Smooth muscle cell of the brain vasculature (primary cell): ENCODE results near the gene SNX9.
"Not testable (repeated sequence)": the region's sequence is repeated elsewhere in the genome, so short reads cannot be mapped to it uniquely, and the experiment has no call there.

Source experiments
- DNase-seq: peaks from one replicate; pipeline ENCODE4 v3.0.0-alpha.2; 2012; ENCODE audit warnings: low read depth, low spot score

SNX9 gene

DNA sequence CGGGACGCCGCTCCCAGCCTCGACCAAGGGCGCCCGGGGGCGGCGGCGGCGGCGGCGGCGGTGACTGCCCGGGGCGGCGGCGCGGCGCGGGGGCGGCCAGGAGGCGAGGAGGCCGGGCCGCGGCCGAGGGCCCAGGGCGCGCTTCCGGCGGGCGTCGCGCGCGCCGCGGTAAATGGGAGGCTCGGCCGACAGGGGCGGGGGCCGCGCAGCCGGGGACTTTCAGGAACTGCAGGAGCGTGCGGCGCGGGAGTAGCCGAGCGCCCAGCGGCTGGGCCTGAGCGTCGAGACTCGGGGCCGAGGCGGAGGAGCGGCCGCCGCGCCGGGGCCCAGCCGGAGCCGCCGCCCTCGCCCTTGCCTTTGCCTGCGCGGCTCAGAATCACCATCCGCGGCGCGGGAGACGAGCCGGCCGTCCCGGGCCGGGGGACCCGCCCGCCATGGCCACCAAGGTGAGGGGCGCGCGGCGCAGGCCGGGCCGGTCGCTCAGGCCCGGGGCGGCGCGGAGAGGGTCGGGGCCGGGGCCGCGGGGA, at the start of gene SNX9:
Gene SNX9, plus strand, starts transcription at position 246 of the 527 bp plus-strand sequence. Its CDS starts 189 bp downstream, at position 435.
- DNase-seq, result no peak

DNA sequence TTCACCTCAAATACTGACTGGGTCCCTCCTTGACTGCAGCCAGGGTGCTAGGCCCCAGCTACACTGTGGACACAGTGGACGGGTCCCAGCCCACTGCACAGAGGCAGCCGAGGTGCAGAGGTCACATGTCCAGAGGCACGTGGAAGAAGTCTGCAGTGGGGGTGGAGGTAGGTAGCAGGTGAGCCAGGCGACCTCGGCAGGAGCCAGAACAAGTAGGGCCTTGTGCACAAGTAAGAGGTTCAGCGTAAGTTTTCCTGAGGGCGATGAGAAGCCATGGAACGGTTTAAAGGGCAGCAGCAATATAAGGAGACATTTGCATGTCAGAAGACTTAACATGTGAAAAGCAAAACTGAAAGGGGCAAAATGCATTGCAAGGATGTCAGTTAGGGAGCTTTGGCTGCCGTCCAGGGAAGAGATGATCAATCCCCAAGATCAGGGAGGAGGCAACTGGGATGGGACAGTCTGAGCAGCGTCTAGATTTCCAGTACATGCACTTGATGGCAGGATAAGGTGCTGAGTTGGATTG, 49.7 kb upstream of the SNX9 start:
- no peak for DNase-seq

DNA sequence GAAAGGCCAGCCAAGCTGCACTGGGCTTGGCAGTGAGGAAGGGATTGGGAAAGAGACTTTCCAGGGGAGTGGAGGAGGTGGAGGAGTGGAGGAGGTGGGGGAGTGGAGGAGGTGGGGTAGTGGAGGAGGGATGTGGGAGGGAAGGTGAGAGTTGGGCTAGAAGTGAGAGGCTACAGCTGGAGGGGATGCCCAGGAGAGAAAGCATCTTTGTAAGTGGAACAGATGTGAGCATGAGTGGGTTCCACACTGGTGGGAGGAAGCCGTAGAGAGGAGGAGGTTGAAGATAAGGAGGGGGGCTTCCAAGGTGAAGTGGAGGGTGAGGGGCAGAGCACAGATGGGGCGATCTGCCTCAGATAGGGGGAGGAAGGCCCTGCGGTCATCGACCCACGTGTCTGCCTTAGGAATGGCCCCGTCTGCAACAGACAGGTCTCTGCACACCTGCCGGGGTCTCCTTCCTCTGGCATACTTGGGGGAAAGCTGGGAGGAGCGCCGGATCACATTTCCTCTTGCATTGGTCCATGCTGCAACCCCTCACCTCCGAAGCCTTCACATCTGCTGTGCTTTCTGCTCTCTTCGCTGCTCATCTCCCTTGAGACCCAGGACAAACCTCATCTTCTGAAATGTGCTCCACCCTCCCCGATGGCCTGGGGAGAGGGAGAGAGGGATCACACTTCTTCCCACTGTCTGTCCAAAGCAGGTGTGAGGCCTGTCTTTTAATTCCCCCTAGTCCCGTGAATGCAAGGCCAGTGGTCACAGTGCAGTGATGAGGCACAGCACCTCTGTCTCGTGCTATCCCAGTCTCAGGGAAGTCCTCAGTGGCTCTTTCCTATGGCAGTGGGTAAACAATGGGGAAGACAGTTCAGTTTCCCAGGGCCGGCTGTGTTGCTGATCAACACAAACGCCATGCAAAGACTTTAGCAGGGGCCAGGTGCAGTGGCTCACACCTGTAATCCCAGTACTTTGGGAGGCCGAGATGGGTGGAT, 48.6 kb upstream of the SNX9 start:
- no peak for DNase-seq

DNA sequence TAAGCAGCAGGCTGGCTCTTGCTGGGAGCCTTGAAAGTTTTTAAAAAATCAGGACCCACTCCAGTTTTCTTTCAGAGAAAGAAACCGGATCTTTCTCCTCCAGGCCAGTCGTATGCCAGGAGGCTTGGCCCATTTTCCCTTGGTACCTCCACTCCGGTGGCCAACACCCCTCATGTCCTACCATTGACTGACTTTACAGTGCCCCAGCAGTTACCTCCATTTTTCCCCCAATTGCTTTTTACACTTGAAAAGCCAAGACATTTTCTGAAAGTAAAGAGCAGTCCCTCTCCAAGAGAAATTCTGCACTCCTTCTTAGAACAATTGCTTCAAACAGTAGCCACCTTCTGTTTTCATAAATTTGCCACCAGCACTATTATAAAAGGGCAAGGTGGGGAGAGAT, 47.7 kb upstream of the SNX9 start:
- DNase-seq, result no peak

DNA sequence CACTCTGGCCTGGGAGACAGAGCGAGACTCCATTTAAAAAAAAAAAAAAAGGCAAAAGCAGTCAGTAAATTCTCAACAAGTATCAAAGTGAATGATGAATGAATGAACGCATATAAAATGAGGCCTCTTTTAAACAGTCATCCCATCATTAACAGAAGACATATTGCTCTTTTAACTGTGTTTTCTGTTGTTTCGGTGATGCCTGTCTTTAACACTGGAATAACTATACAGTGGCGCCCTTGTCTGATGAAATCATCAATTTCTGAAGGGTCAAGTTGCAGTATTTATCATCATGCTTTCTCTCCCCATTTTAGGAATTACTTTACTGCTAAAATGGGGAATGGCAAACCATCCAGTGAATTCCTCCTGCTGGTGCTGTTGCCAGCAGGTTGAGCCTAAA, 45.7 kb upstream of the SNX9 start:
- DNase-seq, result no peak

DNA sequence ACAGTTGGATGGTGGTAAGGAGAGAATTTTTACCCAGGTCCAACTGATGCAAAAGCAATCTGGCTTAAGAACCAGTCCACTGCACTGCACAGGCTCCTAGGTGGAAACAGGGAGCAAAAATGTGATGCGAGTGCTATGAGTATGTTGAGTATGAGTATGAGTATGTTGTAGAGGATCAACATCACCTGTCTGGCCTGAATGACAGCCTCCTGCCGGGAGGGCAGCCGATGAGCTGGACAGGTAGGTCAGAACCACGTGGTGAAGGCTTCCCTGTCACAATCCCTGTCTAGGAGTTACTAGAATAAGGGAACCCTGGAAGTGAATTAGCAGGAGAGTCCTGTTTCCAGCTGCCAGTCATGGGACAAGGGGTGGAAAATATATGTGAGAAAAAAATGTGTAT, 44.3 kb upstream of the SNX9 start:
- no peak for DNase-seq

DNA sequence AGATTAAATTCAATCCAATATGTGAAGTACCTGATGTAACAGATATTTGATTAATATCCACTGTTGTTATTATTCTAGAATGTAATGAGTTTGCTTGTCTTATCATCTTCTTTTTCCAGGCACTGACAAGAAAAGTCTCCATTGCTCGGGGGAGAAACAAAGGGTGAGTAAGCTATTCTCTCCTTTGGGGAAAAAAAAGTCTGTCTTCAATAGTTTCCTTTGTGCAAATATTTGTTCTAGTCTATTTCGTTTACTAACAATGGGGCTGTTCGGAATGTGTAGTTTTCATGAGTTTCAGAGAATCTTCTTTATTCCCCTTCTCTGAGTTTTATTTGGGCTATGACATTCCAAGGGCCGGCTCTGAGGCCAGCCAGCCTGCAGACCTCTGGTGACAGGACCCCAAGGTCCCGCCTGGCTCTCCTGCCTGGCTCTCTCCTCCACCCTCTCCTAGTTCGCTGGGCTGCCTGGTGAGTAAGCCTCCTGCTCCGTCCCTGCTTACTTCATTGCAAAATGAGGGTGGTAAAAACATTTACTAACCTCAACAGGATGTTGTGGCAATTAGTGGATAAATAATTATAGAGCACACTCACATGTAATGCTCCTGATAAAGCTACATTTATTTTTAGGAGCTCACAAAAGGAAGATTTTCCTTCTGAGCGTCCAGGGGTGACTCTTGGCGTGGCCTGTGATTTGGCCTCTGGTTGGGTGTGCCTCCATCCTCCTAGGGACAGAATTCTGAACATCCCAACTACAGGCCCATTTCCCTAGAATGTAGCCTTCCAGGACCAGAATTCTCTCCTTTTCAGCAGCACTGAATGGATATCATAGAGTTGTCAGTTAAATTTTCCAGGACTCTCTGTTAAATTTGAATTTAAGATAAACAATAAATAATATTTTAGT, 43.1 kb upstream of the SNX9 start:
- no peak for DNase-seq

DNA sequence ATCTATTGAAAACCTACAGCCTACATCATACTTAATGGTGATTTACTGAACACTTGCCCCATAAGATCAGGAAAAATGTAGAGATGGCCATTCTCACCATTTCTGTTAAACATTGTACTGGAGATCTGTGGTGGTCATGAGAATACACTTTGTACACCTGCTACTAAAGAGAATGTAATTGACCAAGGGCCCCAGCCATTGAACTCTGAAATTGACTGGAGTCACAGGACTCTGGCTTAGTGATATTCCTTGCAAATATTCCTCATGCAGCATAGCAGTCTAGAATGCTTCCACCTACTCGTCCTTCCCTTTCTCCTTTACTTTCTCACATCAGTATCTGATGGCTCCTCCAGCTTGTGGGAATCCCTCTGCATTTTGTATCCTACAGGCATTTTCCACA, 37.4 kb upstream of the SNX9 start:
- no peak for DNase-seq

DNA sequence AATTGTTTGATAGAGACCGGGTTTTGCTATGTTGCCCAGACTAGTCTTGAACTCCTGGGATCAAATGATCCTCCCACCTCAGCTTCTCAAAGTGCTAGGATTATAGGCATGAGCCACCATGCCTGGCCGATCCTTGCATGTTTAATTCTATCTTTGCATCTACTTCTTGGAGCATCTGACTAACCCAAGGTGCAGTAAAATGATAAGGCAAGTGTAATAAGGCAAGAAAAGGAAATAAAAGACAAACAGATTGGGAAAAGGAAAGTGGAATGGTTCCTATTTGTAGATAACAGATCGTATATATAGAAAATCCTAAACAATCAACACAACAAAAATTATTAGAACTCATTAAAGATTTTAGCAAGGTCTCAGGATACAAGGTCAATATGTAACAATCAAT, 36.8 kb upstream of the SNX9 start:
- DNase-seq, result no peak

DNA sequence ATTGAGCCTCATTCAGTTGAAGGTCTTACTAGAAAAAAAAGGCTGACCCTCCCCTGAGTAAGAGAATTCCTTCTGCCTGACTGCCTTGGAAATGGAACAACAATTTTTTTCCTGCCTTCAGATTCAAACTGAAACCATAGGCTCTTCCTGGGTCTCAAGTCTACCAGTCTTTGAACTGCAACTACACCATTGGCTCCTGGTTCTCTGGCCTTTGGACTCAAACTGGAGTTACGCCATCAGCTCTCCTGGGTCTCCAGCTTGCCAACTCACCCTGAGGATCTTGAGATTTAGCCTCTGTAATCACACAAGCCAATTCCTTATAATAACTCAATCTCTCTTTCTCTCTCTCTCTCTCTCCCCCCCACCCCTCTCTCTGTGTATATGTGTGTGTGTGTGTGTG, 36.0 kb upstream of the SNX9 start:
- no peak for DNase-seq

DNA sequence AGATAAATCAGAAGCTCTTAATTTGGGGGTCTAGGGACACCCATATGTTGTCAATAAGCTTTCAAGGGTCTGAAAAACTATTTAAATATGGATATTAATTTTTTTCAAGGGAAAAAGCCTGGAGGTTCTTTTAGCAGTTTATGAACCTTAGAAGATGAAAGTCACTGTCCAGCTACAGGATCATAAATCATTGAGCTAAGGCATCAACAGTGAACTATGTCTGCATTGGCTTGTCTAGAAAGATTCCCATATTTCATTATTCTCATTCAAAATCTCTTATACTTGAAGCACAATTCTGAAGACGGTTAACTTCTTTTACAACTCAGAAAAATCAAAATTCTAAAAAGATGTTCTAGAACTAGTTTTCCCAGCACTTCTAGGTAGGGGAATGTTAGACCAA, 34.9 kb upstream of the SNX9 start:
- DNase-seq, result no peak

DNA sequence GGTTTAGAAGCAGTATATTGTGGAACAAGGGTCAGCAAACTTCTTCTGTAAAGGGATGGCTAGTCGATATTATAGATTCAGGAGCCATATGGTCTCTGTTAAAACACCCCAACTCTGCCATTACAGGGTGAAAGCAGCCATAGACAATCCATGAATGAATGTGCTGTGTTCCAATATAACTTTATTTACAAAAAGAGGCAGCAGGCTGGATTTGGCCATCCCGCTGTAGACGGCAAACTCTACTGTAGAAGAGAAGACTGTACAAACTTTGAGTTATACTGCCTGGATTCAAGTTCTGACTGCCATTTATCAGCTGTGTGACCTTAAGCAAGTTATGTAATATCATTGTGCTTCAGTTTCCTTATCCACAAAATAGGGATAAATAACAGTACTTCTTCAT, 33.7 kb upstream of the SNX9 start:
- no peak for DNase-seq

DNA sequence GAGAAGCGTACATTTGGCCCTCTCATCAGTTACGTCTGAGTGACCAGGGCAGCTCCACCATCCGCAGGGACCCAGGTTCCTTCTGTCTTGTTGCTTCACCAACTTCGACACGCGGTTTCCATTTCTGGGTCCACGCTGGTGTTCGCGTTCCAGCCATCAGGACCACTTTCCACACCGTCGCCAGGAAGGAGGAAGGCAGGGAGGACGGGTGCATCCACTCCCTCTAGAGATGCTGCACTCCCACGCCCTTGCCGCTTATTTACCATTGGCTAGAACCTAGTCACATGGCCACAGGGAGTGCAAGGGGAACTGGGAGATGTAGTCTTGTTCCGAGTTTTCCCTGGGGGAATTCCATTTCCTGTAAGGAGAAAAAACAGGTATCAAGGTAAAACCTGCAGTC, 33.2 kb upstream of the SNX9 start:
- DNase-seq, result no peak

DNA sequence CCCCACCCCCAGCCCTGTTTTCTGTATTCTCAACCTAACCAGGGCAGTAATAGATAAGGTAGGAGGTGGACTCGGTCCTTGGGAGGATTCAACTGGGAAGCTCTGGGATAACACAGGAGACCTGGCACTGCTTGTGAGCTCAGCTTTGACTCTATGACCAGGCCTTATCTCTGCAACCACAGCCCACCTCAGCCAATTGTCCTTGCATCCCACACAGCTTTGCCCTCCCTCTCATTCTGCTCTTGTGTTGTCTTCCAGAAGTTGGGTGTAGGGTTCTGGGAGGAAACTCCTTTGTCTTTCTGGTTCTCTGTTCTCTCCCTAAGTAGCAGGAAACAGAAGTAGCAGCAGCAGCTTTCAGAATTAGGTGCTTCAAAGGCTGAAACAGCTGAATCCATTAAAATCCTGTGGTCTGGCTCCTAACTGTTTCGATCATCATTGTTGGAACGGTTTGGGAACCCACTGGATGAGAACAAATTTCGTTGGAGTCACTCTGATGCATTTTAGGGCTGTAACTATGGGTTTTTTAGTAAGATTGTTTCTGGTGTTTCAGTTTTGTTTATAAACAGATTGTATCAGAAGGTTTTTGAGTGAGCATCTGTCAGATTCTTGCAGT, 32.4 kb upstream of the SNX9 start:
- DNase-seq, result no peak

DNA sequence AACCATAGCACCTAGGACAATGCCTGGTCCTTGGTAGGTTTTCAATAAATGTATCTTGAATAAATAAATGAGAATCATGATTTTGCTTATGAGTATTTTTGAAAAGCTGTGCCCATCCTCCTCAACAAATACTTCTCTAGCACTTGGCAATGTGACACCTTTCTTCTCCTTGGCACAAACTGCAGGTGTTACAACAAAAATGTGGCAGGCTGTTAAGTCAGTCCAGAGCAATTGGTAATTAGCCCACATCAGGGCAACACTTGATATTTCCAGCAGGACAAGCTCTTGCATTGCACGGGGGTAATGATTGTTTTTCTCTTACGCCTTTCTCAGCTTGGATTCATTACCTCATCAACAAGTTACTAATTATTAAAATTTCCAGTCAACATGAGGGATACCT, 31.6 kb upstream of the SNX9 start:
- DNase-seq, result no peak

DNA sequence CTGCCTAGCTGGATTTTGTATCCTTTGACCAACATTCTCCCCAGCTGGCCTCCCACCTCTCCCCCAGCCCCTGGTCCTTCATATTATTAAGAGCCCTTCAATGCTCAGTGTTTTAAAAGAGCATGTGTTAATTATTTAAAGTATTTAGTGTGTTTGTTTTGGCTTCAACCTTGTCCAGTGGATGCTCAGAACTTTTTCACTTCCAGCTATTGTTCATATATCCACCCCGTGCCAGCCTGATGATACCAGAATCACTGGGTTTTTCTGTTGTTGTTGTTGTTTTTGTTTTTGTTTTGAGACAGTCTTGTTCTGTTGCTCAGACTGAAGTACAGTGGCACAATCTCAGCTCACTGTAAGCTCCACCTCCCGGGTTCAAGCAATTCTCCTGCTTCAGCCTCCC, 30.4 kb upstream of the SNX9 start:
- DNase-seq, result no peak

DNA sequence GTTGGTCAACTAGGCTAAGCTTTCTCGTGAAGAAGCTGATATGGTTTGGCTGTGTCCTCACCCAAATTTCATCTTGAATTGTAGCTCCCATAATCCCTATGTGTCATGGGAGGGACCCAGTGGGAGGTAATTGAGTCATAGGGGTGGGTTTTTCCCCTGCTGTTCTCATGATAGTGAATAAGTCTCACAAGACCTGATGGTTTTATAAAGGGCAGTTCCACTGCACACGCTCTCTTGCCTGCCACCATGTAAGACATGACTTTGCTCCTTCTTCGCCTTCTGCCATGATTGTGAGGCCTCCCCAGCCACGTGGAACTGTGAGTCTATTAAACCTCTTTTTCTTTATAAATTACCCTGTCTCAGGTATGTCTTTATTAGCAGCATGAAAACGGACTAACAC, 29.0 kb upstream of the SNX9 start:
- DNase-seq, result not testable (repeated sequence)

DNA sequence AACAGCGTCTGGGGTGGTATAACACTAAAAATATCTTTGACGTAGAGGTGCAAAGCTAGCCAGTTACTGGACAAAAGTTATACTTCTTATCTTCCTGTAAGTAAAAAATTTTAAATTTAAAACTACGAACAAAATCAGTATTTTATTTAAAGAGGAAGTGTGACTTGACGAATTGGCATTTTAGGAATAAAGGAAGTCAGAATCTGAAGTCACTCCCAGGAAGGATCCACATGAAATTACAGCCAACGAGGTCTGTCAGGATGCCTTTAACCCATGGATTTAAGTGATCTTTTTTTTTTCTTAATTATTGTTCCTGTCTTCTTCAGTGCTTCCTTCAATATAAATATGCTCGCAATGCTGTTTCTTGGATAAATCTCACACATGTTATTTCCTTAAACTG, 27.2 kb upstream of the SNX9 start:
- DNase-seq, result no peak

DNA sequence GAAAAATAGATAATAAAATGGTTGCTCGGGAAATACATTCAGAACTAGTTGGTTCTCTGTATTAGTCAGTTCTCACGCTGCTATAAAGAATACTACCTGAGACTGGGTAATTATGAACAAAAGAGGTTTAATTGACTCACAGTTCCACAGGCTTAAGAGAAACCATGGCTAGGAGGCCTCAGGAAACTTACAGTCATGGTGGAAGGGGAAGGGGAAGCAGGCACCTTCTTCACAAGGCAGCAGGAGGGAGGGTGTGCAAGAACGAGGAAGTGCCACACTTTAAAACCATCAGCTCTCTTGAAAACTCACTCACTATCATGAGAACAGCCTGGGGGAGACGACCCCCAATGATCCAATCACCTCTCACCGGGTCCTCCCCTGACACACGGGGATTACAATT, 24.2 kb upstream of the SNX9 start:
- no peak for DNase-seq

DNA sequence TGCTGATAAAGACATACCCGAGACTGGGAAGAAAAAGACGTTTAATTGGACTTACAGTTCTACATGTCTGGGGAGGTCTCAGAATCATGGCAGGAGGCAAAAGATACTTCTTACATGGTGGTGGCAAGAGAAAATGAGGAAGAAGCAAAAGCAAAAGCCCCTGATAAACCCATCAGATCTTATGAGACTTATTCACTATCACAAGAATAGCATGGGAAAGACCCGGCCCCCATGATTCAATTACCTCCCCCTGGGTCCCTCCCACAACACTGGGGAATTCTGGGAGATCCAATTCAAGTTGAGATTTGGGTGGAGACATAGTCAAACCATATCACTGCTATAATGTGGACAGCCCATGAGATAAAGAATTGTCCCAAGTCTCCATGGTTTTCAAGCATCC, 23.5 kb upstream of the SNX9 start:
- not testable (repeated sequence) for DNase-seq

DNA sequence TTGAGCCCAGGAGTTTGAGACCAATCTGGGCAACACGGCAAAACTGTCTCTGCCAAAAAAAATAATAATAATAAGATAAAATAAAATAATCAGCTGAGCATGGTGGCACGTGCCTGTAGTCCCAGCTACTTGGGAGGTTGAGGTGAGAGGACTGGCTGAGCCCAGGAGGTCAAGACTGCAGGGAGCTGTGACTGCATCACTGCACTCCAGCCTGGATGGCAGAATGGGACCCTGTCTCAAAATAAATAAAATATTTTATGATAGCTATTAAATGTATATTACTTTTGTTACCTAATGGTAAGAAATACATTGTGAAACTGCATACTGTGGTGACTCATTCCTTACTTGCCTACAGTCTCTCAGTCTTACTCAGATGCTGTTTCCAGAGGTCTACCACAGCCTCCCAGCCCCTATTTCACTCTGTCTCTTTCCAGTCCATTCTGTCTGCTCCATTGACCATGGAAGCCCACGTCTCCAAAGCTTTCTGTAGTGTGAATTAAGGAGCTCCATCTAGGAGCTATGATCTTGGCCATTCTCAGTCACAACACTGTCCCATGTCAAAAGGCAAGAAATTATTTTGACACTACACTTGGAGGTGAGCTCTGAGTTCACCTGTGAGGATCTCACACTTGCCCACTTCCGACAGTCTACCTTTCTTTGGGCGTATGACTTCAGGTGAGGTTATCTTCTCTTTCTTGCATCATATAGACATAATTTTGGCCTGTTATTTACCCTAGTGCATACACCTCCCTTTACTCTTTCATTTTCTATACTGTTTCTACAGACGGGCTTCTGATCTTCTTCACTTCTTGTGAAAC, 22.4 kb upstream of the SNX9 start:
- no peak for DNase-seq
